H1 (cell line): Measurements from ENCODE around the gene SCGB3A1. TPM values are rescaled to one million over a fixed set of nuclear protein-coding genes. Genes with fewer than 3 reads are reported as not detected.

Experiments used
- KDM1A ChIP-seq: fragments of 200-600, 300-600 bp; sonication (generic); IDR thresholded peaks from 2 replicates; pipeline ENCODE4 v1.7.1; 2016; ENCODE audit warnings: mild to moderate bottlenecking, low read length, borderline replicate concordance
- POLR2A ChIP-seq, 2 experiments: IDR thresholded peaks; 1 replicate in 1 of 2; 2 replicates in 1 of 2; pipeline ENCODE4 v1.6.1; 2011; ENCODE audit warnings: low read depth in 2 of 2, low read length in 2 of 2, mild to moderate bottlenecking in 2 of 2; ENCODE audit errors: control extremely low read depth in 1 of 2
- SAP30 ChIP-seq: fragments of 300-600 bp; sonication (generic); IDR thresholded peaks from 2 replicates; pipeline ENCODE4 v1.7.1; 2012; ENCODE audit warnings: low read length, moderate library complexity, mild to moderate bottlenecking, inconsistent platforms; ENCODE audit not compliant: insufficient read depth, insufficient replicate concordance
- SIN3A ChIP-seq, 2 experiments: IDR thresholded peaks in 1 of 2; conservative IDR thresholded peaks in 1 of 2; 2 replicates each; pipeline ENCODE4 v1.6.1; 2011 to 2012; ENCODE audit warnings: low read length in 2 of 2, improper control_type of control experiment in 1 of 2, low read depth in 1 of 2, mild to moderate bottlenecking in 1 of 2
- SP2 ChIP-seq: IDR thresholded peaks from 2 replicates; pipeline ENCODE4 v1.6.1; 2012; ENCODE audit warnings: mild to moderate bottlenecking, low read length, inconsistent platforms
- USF2 ChIP-seq: IDR thresholded peaks from 2 replicates; pipeline ENCODE4 v1.6.1; 2011; ENCODE audit warnings: low read length, improper control_type of control experiment
- polyA plus RNA-seq, 7 experiments: library from polyadenylated mRNA; depleted of rRNA in 3 of 7; stranded (reverse) in 5 of 7; unstranded in 2 of 7; fragments of >200 nt in 5 of 7; fragments of 200-250 nt in 2 of 7; gene quantifications; 1 replicate in 5 of 7; 2 replicates in 1 of 7; 4 replicates in 1 of 7; pipeline versions ENCODE4 v1.2.1 to v1.2.3, GENCODE V29; 2011 to 2013; ENCODE audit warnings: missing spikeins in 2 of 7, mixed read lengths in 2 of 7
- total RNA-seq: library from RNA; stranded (reverse); fragmentation: NEBNext Ultra II Directional; extraction: Animal tissue kit (Norgen Biotek cat#: 25700); gene quantifications from 2 replicates; pipeline ENCODE4 v1.2.1, GENCODE V29; 2021
- TF ChIP-seq, protein P1 (sequence below): fragments of 300-600 bp; sonication (generic); IDR thresholded peaks from 2 replicates; pipeline ENCODE4 v1.7.1; 2012; ENCODE audit warnings: low read length, moderate library complexity, mild to moderate bottlenecking, inconsistent platforms; ENCODE audit not compliant: insufficient replicate concordance

Gene SCGB3A1
- total and polyA plus RNA-seq, 2 of the 8 experiments (the other 6 are each of a cell fraction or from before 2014, with no cell fraction given): 0.20 TPM; not detected in 1

DNA sequence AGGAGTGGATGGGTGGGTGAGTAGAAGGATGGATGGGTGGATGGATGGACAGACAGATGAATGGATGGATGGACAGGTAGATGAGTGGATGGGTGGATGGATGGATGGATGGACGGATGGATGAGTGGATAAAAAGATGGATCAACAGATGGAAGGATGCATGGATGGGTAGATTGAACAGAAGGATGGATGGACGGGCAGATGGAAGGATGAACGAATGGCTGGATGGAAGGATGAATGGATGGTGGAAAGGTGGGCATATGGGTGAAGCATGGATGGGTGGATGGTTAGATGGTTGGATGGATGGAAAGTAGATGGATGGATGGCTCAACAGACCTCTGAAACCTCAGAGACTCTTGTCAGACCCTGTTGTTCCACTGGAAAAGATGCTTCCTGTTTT lies 48.0 kb upstream of the SCGB3A1 start (continued):
- TF ChIP-seq, protein P1, sequence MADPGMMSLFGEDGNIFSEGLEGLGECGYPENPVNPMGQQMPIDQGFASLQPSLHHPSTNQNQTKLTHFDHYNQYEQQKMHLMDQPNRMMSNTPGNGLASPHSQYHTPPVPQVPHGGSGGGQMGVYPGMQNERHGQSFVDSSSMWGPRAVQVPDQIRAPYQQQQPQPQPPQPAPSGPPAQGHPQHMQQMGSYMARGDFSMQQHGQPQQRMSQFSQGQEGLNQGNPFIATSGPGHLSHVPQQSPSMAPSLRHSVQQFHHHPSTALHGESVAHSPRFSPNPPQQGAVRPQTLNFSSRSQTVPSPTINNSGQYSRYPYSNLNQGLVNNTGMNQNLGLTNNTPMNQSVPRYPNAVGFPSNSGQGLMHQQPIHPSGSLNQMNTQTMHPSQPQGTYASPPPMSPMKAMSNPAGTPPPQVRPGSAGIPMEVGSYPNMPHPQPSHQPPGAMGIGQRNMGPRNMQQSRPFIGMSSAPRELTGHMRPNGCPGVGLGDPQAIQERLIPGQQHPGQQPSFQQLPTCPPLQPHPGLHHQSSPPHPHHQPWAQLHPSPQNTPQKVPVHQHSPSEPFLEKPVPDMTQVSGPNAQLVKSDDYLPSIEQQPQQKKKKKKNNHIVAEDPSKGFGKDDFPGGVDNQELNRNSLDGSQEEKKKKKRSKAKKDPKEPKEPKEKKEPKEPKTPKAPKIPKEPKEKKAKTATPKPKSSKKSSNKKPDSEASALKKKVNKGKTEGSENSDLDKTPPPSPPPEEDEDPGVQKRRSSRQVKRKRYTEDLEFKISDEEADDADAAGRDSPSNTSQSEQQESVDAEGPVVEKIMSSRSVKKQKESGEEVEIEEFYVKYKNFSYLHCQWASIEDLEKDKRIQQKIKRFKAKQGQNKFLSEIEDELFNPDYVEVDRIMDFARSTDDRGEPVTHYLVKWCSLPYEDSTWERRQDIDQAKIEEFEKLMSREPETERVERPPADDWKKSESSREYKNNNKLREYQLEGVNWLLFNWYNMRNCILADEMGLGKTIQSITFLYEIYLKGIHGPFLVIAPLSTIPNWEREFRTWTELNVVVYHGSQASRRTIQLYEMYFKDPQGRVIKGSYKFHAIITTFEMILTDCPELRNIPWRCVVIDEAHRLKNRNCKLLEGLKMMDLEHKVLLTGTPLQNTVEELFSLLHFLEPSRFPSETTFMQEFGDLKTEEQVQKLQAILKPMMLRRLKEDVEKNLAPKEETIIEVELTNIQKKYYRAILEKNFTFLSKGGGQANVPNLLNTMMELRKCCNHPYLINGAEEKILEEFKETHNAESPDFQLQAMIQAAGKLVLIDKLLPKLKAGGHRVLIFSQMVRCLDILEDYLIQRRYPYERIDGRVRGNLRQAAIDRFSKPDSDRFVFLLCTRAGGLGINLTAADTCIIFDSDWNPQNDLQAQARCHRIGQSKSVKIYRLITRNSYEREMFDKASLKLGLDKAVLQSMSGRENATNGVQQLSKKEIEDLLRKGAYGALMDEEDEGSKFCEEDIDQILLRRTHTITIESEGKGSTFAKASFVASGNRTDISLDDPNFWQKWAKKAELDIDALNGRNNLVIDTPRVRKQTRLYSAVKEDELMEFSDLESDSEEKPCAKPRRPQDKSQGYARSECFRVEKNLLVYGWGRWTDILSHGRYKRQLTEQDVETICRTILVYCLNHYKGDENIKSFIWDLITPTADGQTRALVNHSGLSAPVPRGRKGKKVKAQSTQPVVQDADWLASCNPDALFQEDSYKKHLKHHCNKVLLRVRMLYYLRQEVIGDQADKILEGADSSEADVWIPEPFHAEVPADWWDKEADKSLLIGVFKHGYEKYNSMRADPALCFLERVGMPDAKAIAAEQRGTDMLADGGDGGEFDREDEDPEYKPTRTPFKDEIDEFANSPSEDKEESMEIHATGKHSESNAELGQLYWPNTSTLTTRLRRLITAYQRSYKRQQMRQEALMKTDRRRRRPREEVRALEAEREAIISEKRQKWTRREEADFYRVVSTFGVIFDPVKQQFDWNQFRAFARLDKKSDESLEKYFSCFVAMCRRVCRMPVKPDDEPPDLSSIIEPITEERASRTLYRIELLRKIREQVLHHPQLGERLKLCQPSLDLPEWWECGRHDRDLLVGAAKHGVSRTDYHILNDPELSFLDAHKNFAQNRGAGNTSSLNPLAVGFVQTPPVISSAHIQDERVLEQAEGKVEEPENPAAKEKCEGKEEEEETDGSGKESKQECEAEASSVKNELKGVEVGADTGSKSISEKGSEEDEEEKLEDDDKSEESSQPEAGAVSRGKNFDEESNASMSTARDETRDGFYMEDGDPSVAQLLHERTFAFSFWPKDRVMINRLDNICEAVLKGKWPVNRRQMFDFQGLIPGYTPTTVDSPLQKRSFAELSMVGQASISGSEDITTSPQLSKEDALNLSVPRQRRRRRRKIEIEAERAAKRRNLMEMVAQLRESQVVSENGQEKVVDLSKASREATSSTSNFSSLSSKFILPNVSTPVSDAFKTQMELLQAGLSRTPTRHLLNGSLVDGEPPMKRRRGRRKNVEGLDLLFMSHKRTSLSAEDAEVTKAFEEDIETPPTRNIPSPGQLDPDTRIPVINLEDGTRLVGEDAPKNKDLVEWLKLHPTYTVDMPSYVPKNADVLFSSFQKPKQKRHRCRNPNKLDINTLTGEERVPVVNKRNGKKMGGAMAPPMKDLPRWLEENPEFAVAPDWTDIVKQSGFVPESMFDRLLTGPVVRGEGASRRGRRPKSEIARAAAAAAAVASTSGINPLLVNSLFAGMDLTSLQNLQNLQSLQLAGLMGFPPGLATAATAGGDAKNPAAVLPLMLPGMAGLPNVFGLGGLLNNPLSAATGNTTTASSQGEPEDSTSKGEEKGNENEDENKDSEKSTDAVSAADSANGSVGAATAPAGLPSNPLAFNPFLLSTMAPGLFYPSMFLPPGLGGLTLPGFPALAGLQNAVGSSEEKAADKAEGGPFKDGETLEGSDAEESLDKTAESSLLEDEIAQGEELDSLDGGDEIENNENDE: no peak
- no peak for TF ChIP-seq SAP30
- no peak for TF ChIP-seq POLR2A (IDR thresholded peaks at IDR 0.05; ENCODE audit: control extremely low read depth in 1 of 2, low read depth in 2 of 2, low read length in 2 of 2)
- TF ChIP-seq USF2: no peak
- no peak for TF ChIP-seq SP2
- TF ChIP-seq KDM1A: no peak
- no peak for TF ChIP-seq SIN3A (conservative IDR thresholded peaks at IDR 0.05 in 1 of 2, IDR thresholded peaks at IDR 0.05 in 1 of 2; ENCODE audit: low read depth in 1 of 2, low read length in 2 of 2)
